Ovary (tissue), 9 donors: ENCODE results near the gene PRSS3. TPM values are rescaled to one million over a fixed set of nuclear protein-coding genes. Genes with fewer than 3 reads are reported as not detected.

Experiments
- DNase-seq, 5 donors: peaks; one replicate each; pipeline ENCODE4 v3.0.0-alpha.2; 2019 to 2020
- H3K27ac ChIP-seq, 2 donors: fragments of 200-600 bp; one replicate each; pipeline versions ENCODE4 v1.5.1 to v1.8.0; 2019 to 2022
- H3K27me3 ChIP-seq: fragments of 200-600 bp; one replicate; pipeline ENCODE4 v1.8.0; 2022
- H3K36me3 ChIP-seq: fragments of 200-600 bp; sonication (generic); one replicate; pipeline ENCODE4 v1.5.1; 2019
- H3K4me1 ChIP-seq: one replicate; pipeline ENCODE4 v1.8.1; 2013; ENCODE audit warnings: mild to moderate bottlenecking, moderate library complexity; ENCODE audit not compliant: insufficient read depth
- H3K4me3 ChIP-seq: fragments of 200-600 bp; sonication (generic); one replicate; pipeline ENCODE4 v1.5.1; 2017
- H3K9me3 ChIP-seq, 2 donors: fragments of 200-600 bp in 1 of 2; sonication (generic) in 1 of 2; one replicate each; pipeline versions ENCODE4 v1.5.1 to v1.8.1; 2013 to 2019; ENCODE audit warnings: mild to moderate bottlenecking in 1 of 2, moderate library complexity in 1 of 2
- EP300 ChIP-seq: sonication (generic); formaldehyde crosslinking; IDR thresholded peaks from one replicate; pipeline ENCODE4 v1.6.1; 2017; ENCODE audit warnings: antibody characterized with exemption
- POLR2A ChIP-seq: fragments of 450-650 bp; IDR thresholded peaks from one replicate; pipeline ENCODE4 v1.6.1; 2017; ENCODE audit warnings: antibody characterized with exemption, mild to moderate bottlenecking, moderate library complexity
- WGBS, 3 donors: extraction: QIAGEN DNeasy Blood & Tissue Kit in 1 of 3; methylation state at CpG; one replicate each; pipeline versions ENCODE4 v1.1.5 to v1.1.7; 2013 to 2017; 5-methylcytosine and 5-hydroxymethylcytosine counted together
- intact Hi-C, 4 donors: fragments of 100-400 bp; cut with DNase I; formaldehyde crosslinking; loops; one replicate each; pipeline versions ENCODE4 v1.11.0 to v1.15.1; 2022 to 2023
- polyA plus RNA-seq, 2 donors: library from polyadenylated mRNA; stranded (reverse); fragments of 200-250 nt in 1 of 2; fragments of 350-450 nt in 1 of 2; fragmentation: Illumina TruSeq in 1 of 2; extraction: RNeasy Lipid Tissue Mini Kit (QIAGEN cat#74804) in 1 of 2; gene quantifications; one replicate each; pipeline ENCODE4 v1.2.3, GENCODE V29; 2013 to 2014
- total RNA-seq, 7 donors: library from RNA; depleted of rRNA in 2 of 7; stranded (reverse); fragments of >200 nt in 2 of 7; fragmentation: NEBNext Ultra II Directional in 3 of 7; extraction: Animal tissue kit (Norgen Biotek cat#: 25700) in 3 of 7; gene quantifications; one replicate each; pipeline versions ENCODE4 v1.1.0 to v1.2.4, GENCODE V29; 2016 to 2023
- TF ChIP-seq, protein P1 (sequence below), 3 donors: fragments of 450-650 bp in 2 of 3; fragments of 200-600 bp in 1 of 3; IDR thresholded peaks; one replicate each; pipeline versions ENCODE4 v1.5.1 to v1.8.0; 2016 to 2022; ENCODE audit warnings: antibody characterized with exemption in 3 of 3, mild to moderate bottlenecking in 1 of 3
- donor health status: DM: no; HTN: no; CAD: no; lungs with moderate emphysema.
- donor health status: DM: no; HTN: no; CAD: no.
- donor health status: Bipolar disorder and iron deficiency.
- donor health status: DM: yes; HTN: yes; CAD: no.
- donor health status: DM: no; HTN: no; CAD: no.
- donor health status: DM: yes; HTN: yes; CAD: no.

Gene PRSS3
- total and polyA plus RNA-seq, 9 donors = 1.4 to 2.0 TPM; not detected in 7

DNA sequence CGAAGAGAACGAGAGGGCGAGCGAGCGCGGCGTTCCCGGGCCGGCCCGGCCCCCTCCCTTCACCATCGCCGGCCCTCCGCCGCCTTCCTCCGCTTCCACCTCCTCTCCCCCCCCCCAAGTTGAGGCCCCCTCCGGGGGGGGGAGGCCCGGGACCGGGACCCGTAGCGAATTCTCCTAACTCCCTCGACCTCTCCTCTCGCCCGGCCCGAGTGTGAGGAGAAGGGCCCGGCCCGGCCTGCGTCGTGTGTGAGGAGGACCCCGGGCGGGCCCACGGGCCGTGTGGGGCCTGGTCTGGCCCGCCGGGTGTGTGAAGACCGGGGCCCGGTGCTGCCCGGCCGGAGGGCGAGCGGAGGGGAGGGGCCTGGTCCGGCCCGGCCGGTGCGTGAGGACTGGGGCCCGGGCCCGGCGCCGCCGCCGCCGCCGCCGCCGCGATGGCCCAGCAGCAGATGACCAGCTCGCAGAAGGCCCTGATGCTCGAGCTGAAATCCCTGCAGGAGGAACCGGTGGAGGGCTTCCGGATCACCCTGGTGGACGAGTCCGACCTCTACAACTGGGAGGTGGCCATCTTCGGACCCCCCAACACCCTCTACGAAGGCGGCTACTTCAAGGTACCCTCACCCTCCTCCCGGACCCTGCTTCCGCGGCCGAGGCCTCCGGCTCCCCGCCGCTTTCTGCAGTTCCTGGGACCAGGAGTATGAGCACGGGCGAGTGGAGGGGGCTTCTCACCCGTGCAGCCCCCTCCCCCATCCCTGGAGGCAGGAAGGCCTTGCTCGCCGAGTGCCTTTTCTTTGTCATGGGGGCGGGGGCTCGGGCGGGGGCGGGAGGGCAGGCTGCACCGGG is 22.2 kb downstream of the PRSS3 start:
- Histone ChIP-seq H3K9me3 (no peaks in the 10 kb centered on the region), H3K4me3 (peak overlapping the region; percentile 94), H3K27ac (peak overlapping the region; percentile 94 to 100), H3K4me1 (peaks cover 5% of the 10 kb centered on the region), H3K36me3 (no peaks in the 10 kb centered on the region), H3K27me3 (no peaks in the 10 kb centered on the region)
- intact Hi-C loops = loop anchor here in 3 of 4 donors (5.0 to 10.0 kb wide), 5 partner anchors 35 to 437 kb away; partner anchors contain the start of gene UBAP2 (in 1 of the 3)
- 0 to 1% (median 1%) methylated on average over 50 to 80 of the region's 81 CpGs for WGBS, 3 donors
- DNase-seq = peak; percentile 53 to 75 (median 69)
- TF ChIP-seq, protein P1, sequence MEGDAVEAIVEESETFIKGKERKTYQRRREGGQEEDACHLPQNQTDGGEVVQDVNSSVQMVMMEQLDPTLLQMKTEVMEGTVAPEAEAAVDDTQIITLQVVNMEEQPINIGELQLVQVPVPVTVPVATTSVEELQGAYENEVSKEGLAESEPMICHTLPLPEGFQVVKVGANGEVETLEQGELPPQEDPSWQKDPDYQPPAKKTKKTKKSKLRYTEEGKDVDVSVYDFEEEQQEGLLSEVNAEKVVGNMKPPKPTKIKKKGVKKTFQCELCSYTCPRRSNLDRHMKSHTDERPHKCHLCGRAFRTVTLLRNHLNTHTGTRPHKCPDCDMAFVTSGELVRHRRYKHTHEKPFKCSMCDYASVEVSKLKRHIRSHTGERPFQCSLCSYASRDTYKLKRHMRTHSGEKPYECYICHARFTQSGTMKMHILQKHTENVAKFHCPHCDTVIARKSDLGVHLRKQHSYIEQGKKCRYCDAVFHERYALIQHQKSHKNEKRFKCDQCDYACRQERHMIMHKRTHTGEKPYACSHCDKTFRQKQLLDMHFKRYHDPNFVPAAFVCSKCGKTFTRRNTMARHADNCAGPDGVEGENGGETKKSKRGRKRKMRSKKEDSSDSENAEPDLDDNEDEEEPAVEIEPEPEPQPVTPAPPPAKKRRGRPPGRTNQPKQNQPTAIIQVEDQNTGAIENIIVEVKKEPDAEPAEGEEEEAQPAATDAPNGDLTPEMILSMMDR (IDR thresholded peaks at IDR 0.05) = peak in 1 of 3 donors; percentile 16
- peak; percentile 34 for TF ChIP-seq POLR2A
- TF ChIP-seq EP300 = no peak

DNA sequence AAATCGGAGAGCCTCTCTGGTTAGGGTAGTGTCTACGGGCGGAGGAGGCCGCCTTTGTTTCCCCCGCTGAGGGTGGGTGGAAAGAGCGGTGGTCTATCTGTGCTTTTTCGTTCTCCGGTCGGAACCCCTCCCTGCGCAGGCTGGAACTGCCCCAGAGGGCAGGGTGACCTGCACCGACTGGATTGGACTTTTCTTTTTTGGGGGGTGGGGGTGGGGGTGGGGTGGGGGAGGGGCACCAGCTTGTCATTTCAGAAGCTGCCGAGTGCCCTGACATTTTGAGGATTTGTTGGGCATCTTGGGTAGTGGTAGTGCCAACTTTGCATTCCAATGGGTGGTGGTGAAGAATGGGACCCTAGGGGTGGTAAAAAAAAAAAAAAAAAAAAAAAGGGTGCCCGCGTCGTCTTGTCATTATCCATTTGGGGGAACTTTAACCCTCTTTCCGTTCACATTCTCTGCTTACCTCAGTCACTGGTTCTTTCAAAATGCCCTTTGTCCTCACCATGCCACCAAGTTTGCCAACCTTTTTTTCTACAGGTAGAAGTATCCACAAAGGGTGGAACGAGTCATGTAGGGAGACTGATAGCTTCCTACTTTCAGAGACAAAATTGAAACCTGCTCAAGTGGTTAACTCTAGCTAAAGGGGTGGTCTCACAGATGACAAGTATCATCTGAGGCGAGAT is 22.9 kb downstream of the PRSS3 start:
- TF ChIP-seq, protein P1 (IDR thresholded peaks at IDR 0.05) = no peak
- TF ChIP-seq POLR2A (no peak), EP300 (no peak)
- intact Hi-C loops = loop anchor here in 3 of 4 donors (5.0 to 10.0 kb wide), 5 partner anchors 34 to 436 kb away; partner anchors contain the start of gene UBAP2 (in 1 of the 3)
- H3K27ac ChIP-seq = peak overlapping the region; percentile 94 to 100
- peaks cover 5% of the 10 kb centered on the region for H3K4me1 ChIP-seq
- no peaks in the 10 kb centered on the region for H3K27me3 ChIP-seq
- 0 to 1% (median 1%) methylated on average over 18 of the region's 18 CpGs for WGBS, 3 donors
- H3K9me3 ChIP-seq = no peaks in the 10 kb centered on the region
- peak overlapping the region; percentile 94 for H3K4me3 ChIP-seq
- peak in 4 of 5 donors; percentile 53 to 79 (median 72) for DNase-seq
- H3K36me3 ChIP-seq = no peaks in the 10 kb centered on the region

DNA sequence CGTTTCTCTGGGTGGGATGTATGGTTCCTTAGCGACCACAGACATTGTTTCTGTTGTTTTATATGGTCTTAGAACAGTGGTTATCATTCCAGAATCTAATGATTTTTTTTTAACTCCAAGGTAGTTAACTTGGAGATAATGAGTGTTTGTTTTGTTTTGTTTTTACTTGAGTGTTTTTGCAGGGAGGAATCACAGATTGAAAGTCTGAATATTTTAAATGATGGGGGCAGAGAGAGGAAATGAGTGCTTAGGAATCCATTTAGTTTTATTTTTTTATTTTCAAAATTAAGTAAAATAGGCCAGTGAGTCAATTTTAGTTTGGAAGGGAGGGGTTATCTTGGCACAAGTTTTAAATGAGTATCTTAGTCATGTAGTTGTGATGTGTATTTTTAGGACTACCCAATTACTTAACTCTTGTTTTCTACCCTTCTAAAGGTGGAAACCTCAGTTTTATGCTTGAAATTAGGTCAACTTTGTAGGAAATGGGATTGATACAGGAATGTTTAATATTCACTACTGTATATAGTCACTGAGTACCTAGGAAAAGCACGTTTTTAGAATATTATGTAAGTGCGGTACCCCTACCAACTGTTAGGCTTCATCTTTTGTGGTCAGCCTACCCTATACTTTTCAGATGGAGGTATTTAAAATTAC is 23.6 kb downstream of the PRSS3 start:
- no peak for TF ChIP-seq POLR2A
- TF ChIP-seq, protein P1 (IDR thresholded peaks at IDR 0.05) = no peak
- no peak for TF ChIP-seq EP300
- WGBS, 3 donors = 10 to 12% (median 11%) methylated on average over 4 of the region's 4 CpGs
- peaks cover 5% of the 10 kb centered on the region for H3K4me1 ChIP-seq
- intact Hi-C loops = loop anchor here in 3 of 4 donors (5.0 to 10.0 kb wide), 5 partner anchors 33 to 436 kb away; partner anchors contain the start of gene UBAP2 (in 1 of the 3)
- no peaks in the 10 kb centered on the region for H3K36me3 ChIP-seq
- no peaks in the 10 kb centered on the region for H3K9me3 ChIP-seq
- H3K27ac ChIP-seq = peak overlapping the region in 1 of 2 donors; percentile 43
- no peaks in the 10 kb centered on the region for H3K27me3 ChIP-seq
- peak overlapping the region; percentile 94 for H3K4me3 ChIP-seq
- no peak for DNase-seq

DNA sequence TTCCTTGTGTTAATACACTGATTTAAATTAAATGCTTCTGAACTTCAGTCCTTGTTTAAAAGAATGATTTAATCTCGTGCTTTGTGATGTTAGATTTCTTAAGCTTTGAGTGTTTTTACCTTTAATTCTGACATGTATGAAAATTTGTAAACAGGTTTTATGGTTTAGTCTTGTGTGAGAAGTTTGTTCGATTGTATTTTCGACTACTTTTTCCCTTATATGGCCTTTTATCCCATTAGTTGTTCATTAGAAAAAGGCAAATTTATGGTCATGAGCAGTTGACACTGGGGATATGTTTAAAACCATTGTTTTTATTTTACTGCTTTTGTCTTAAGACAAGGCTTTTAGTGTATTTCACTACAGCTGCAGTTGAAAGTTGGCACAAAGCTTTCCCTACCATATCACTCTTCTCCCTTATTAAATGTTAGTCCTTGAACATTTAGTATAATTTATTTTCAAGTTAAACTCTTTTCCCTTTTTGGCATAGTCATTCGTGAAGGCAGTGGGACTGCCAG is 24.9 kb downstream of the PRSS3 start:
- TF ChIP-seq EP300 = no peak
- TF ChIP-seq, protein P1 (IDR thresholded peaks at IDR 0.05) = no peak
- TF ChIP-seq POLR2A = no peak
- no peak for DNase-seq
- Histone ChIP-seq H3K36me3 (no peaks in the 10 kb centered on the region), H3K4me3 (no peak overlapping the region), H3K27me3 (no peaks in the 10 kb centered on the region), H3K4me1 (peaks cover 4% of the 10 kb centered on the region), H3K27ac (no peak overlapping the region), H3K9me3 (no peaks in the 10 kb centered on the region)
- whole genome bisulfite sequencing, 3 donors = 12 to 15% (median 12%) methylated on average over 4 of the region's 4 CpGs
- intact Hi-C loops = no loop called here
